H4 (cell line): Measurements from ENCODE around the gene WTIP. TPM values are rescaled to one million over a fixed set of nuclear protein-coding genes. Genes with fewer than 3 reads are reported as not detected.
"Not testable (repeated sequence)": the region's sequence is repeated elsewhere in the genome, so short reads cannot be mapped to it uniquely, and the experiment has no call there.

Experiments used
- DNase-seq: peaks from one replicate; pipeline ENCODE4 v3.0.0-alpha.2; 2015; ENCODE audit warnings: low spot score
- total RNA-seq: library from RNA; depleted of rRNA; stranded (reverse); fragments of >200 nt; shearing (Covaris generic); gene quantifications from 2 replicates; pipeline ENCODE4 v1.2.3, GENCODE V29; 2014

Gene WTIP
- total RNA-seq, 1 experiment from 2014 or later: 11.4 TPM

- DNase-seq: not testable (repeated sequence)
These were observed 3.1 kb upstream of the WTIP start for GRCh38 chr19:34478496-34478895.

- no peak for DNase-seq
These were observed 2.2 kb upstream of the WTIP start for GRCh38 chr19:34479396-34479795.

- DNase-seq: no peak
These were observed 1.1 kb upstream of the WTIP start for GRCh38 chr19:34480491-34480890.

GRCh38 chr19:34481861-34482379 is 362 bp downstream of the WTIP start:
- no peak for DNase-seq

GRCh38 chr19:34482380-34483250 is 1.1 kb downstream of the WTIP start:
- no peak for DNase-seq

- no peak for DNase-seq
These were observed 2.8 kb downstream of the WTIP start for GRCh38 chr19:34484328-34484727.

GRCh38 chr19:34485831-34486230 is 4.3 kb downstream of the WTIP start:
- DNase-seq: no peak

- DNase-seq: no peak
These were observed 6.1 kb downstream of the WTIP start for GRCh38 chr19:34487651-34488051.

- DNase-seq: no peak
These were observed 7.6 kb downstream of the WTIP start for GRCh38 chr19:34489175-34489574.

GRCh38 chr19:34490141-34490766 is 8.7 kb downstream of the WTIP start:
- DNase-seq: no peak

GRCh38 chr19:34493038-34493648 is 11.6 kb downstream of the WTIP start:
- no peak for DNase-seq

- no peak for DNase-seq
These were observed 12.1 kb downstream of the WTIP start for GRCh38 chr19:34493649-34494044.

GRCh38 chr19:34494601-34495000 is 13.0 kb downstream of the WTIP start:
- no peak for DNase-seq

GRCh38 chr19:34495416-34495815 is 13.9 kb downstream of the WTIP start:
- DNase-seq: no peak

- no peak for DNase-seq
These were observed 15.7 kb downstream of the WTIP start for GRCh38 chr19:34497112-34497805.

GRCh38 chr19:34499155-34499834 is 17.7 kb downstream of the WTIP start:
- DNase-seq: no peak

GRCh38 chr19:34500656-34501120 is 19.1 kb downstream of the WTIP start:
- no peak for DNase-seq

GRCh38 chr19:34501339-34502320 is 20.1 kb downstream of the WTIP start:
- peak; percentile 89 for DNase-seq

GRCh38 chr19:34502582-34503411 is 21.2 kb downstream of the WTIP start:
- DNase-seq: no peak
